GM21576 (cell line): ENCODE results near the gene KIF13A.
"Not testable (repeated sequence)": the region's sequence is repeated elsewhere in the genome, so short reads cannot be mapped to it uniquely, and the experiment has no call there.

Experiments
- ATAC-seq: cut with Tn5 transposase; IDR thresholded peaks from one replicate; pipeline ENCODE4 v1.9.1; 2021; ENCODE audit warnings: mild to moderate bottlenecking, moderate library complexity; ENCODE audit not compliant: unreplicated experiment

The KIF13A gene

DNA sequence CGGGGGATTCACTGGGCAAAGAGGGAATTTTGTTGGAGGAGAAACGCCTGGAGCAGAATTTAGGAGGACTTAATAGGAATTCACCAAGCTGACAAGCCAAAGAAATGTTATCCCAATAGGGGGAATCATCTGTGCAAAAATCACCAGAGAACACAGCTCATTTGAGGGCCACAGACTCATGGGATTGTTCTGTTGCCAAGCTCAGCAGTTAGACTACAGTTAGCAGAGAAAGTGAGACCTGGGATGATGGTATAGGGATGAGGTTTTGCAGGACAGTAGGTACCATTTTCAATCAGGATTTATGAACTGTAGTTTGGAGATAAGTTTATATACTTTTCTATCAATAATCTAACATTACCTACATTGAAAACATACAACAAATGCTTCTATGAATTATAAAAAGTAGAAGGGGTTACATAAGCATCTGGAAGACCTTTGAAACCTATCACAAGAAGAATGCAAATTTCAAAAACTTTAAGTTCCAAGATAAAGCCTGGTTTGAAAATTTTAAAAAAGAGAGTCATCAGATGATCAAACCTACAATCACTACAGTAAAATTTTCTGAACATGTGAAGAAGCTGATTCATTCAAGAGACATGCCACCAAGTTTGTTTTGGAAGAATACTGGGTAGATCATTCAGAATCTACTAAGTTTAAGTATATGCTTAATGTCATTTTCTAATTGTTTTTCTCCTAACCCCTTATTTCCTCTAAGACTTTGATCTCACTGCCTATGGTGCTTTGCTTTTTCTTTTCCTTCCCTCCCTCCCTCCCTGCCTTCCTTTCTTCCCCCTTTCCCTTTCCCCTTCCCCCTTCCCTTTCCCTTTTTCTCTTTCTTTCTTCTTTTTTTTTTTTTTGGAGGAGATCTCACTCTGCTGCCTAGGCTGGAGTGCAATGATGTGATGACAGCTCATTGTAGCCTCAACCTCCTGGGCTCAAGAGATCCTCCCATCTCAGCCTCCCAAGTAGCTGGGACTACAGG, 81.5 kb downstream of the KIF13A start:
- no peak for ATAC-seq

DNA sequence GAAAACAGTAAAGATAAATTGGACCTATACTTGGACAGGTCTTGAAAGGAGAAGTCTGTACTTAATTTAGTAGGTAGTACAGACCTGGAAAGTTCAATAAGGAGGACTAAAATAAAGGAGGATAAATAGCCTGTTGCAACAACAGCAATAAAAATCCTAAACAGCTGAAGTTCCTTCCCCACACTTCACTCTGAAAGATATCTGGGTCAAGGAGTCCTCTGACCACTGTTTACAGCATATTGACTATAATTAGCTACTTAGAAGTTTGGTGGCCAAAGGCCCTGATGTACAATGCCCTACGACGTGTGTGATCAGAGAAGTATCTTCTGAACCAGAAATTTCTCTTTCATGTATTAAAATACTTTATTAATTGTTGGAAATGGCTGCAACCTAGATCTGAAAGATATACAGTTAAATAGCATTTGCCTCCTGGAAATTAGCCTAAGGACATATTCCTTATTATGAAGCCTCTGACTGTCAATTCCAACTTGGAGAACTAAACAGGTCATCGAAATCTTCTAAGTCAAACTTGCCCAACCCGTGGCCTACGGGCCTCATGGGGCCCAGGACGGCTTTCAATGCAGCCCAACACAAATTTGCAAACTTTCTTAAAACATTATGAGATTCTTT, 82.8 kb downstream of the KIF13A start:
- no peak for ATAC-seq

DNA sequence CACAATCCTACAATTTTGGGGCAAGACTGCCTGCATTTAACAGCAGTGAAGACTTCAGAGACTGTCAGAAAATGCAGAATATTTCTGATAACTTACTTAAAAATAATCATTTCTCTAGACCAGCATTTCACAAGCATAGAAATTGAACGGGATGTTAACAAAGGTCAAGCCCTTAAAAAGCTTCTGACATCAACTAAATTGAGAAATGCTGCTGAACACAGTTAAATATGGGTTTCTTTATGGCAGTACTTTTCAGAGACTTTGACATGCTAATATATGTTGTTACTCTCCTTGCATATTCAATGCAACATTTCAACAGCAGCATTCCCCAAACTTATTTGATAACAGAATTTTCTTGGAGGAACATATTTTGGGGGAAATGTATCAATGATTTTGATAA, 84.5 kb downstream of the KIF13A start:
- no peak for ATAC-seq

DNA sequence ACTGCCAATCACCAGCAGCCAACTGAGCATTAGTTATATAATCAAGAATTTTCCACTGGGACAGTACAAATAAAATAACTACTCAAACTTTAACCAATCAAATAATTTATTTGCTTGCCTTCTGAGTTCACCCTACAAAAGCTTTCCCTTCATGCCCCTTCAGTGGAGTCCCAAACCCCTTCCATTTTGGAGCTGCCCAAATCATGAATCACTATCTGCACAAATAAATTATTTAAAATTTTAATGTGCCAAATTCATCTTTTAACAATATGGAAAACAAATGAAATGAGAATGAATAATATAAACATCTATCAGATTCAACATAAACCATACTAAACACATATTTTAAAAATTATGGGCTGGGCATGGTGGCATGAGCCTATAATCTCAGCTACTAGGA, 85.9 kb downstream of the KIF13A start:
- ATAC-seq = no peak

DNA sequence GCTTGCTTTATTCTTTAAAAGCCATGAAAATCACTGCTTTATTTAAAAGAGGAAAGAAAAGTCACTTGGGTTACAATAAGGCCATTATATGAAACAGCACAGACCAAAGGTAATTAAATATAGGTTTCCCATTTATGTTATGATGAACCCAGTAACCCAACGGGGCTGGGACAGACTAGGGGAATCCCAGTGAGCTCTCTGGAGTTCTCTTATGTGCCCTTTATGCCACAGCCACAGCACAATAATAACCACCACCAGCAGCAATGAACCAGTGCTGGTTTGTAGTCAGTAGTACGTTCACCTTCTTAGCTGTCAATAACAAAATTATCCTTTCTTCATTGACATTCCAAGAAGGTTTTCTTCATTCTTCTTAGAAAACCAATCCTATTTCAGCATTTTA, 87.4 kb downstream of the KIF13A start:
- ATAC-seq = no peak

DNA sequence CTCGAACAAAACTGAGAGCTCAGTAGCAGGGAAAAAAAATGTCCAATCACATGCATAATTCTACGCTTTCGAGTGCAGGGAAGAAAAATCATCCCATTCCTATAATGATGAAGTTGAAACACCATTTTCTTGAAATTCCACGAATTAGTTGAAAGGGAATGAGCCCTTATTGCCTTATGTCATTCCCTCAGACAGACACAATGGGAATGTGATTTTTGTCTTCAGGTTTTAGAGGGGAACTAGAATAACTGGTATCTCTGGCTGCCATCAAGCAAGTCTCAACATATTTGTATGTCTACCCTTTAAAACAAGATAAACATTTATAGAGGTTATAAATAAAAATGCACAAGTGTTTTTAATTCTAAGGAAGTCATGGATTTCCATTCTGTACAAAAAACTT, 87.9 kb downstream of the KIF13A start:
- no peak for ATAC-seq

DNA sequence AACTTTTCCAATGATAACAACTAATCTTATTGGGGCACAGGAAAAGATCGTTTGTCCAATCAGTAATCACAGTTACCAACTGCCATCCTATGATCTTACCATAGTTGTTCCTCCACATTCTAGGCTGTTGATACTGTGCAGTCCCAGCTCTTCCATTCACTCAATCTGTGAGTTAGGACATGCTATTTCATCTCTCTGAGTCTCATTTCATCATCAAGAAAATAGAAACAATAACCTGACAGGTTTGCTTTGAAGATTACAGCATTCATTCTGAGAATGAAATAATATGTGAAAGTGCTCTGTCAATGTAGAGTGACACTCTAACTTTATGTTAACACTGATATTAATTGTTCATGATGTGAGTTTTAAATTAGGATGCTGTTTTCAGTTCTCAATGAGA, 89.8 kb downstream of the KIF13A start:
- ATAC-seq = no peak

DNA sequence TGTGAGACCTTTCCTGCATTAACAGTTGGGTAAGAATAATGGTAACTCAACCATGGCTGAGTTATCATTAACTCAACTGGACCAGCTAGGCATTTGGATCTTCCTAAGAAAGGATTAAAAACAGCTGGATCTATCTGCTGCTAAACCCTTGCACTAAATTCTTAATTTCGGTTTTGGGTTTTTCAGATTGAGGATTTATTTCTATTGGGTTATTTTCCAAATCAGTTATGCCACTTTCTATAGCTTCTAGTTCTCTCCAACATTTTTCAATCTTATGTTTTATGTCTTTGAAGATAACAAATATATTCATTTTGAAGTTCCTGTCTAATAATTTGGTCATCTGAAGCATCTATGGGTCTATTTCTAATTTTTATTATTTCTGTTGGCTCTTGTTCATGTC, 92.5 kb downstream of the KIF13A start:
- ATAC-seq = no peak

DNA sequence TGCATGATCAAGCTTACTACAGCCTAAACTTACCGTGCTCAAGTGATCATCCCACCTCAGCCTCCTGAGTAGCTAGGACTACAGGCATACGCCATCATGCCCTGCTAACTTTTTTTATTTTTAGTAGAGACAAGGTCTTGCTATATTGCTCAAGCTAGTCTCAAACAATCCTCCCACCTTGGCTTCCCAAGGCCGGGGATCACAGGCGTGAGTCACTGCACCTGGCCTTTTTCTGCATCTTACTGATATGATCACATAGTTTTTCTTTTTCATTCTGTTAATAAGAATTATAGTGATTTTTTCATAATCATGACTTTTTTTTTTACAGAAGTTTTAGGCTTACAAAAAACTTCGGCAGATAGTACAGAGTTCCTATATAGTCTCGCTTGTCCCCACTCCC, 93.2 kb downstream of the KIF13A start:
- no peak for ATAC-seq

DNA sequence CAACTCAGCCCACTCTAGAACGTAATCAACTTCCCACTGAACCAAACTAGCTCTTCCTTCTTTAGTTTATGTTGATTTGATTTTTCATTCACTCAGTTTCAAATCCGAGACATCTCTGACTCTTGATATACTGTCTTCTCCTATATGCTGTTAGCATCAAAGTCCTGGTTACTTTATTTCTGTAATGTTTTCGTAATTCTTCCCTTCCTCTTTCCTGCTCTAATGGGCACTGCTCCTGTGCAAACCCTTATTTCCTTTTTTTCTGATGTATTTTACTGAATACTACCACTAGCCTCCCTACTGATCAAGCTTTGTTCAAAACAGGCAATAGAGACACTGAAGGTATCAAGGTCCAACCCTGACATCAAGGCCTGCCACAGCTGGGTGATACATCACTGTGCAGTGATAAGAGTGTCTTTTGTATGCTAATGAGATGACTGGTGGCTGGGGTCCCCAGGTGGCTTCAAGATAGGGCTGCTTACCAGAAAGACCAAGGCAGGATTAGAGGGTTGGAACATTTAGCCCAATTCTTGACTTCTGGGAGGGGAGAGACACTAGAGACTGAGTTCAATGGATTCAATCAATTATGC, 95.2 kb downstream of the KIF13A start:
- ATAC-seq = no peak

DNA sequence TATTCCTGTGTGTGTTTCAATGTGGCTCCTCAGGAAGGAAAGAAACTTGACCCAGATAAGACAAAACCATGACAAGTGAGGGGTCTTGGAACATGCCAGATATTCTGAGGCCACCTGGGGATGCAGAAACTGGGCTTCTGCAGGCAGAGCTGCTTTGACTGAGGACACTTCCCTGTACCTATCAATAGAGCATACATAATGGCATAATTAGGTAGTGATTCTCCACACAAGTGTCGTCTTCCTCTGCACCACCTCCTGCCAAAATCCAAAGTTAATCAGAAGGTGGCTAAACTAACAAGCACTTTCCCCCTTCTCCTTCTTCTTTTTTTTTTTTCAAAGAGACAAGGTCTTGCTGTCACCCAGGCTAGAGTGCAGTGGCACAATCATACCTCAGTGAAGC, 97.1 kb downstream of the KIF13A start:
- ATAC-seq = no peak

DNA sequence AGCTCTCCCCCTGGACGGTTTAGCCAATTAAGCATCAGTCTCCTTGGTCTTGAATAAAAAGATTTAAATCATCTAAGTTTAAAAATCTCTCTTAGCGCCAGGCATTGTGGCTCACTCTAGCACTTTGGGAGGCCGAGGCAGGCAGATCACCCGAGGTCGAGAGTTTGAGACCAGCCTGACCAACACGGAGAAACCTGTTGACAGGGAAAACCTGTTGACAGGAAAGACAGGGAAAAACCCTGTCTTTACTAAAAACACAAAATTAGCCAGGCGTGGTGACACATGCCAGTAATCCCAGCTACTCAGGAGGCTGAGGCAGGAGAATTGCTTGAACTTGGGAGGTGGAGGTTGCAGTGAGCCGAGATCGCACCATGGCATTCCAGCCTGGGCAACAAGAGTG, 97.7 kb downstream of the KIF13A start:
- not testable (repeated sequence) for ATAC-seq

DNA sequence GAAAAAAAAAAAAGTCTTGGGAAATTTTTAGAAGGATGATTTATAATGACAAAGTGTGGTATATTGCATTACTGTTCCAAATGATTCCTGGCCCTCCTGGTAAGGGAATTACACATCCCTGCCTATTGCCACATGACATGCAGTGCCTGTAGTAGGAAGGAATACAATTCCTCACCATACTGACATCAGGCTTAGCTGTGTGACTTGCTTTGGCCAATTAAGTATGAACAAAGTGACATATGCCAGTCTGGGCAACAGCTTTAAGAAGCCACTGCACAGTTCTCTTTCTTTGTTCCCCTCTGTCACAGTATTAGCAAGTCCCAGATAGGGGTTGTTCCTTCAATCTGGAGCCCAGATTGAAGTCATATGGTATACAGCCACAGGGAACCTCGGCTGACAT, 100.5 kb downstream of the KIF13A start:
- ATAC-seq = no peak

DNA sequence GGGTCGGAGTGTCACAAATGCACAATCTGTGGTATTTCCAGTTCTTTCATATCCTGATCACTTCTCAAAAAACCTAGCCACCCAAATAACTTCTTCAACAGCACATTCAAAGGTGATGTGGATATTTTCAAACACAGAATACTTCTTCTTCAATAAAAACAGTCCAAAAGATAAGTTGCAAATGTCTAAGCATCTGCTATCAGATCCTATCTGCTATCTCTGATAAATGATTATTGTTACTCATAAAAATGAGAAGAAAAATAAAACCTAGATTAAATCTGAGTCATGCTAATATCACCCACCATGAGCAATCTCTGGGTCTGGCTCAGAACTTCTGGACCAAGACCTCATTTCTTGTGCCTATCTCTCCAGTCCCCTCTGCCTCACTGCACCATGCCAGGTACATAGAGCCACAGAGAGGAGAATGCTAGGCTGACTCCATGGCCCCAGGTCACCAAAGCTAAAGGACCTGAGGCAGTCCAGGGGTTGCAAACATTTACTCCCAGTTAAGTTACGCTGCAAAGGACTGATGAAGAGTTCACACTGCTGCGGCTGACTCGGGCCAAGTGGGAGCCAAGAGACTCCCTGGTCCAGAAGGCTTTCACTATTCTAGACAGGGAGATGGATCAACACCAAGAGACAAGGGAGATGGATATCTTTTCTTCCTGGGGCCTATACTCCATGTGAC, 101.4 kb downstream of the KIF13A start:
- no peak for ATAC-seq

DNA sequence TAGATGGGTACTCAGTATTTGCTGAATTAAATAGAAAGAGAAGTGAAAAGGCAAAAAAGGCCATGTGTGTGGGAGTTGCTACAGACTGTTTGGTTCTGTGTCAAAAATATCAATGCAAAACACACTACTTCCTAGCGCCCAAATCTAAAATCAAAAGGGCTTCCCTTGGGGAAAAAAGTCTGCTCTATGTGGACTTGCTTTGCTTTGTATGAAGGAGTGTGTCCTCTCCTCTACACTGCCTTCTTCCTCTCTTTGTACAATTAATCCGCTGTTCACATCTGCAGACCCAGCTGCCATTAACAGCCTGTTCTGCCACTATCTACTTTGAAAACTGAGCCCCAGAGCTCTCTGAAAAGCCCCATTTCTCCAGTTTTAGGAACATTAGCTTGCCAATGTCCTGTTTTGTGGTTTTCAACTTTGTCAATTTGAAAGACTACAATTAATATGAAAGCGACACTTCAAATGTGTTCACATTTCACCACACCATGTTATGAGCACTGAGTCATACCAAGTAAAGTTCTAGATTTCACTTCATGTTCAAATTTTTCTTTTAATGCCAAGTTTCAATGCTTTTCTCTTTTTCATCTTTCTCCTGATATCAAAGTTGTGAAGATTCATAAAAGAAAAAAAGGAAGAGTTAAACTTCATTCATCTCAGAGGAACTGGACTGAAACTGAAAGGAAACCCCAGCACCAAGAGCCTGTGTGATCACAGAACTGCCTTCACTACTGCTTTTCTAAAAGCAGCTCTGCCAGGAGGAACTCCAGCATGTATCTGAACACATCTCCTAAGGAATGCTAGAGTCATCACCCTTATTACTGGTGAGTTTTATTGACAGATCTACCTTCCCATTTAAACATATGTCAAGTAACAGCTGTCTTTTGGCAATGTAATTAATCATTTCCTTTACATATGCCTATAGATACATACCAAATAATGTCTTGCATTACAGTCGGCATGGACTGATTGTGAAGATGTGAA, 102.6 kb downstream of the KIF13A start:
- peak; percentile 79 for ATAC-seq

DNA sequence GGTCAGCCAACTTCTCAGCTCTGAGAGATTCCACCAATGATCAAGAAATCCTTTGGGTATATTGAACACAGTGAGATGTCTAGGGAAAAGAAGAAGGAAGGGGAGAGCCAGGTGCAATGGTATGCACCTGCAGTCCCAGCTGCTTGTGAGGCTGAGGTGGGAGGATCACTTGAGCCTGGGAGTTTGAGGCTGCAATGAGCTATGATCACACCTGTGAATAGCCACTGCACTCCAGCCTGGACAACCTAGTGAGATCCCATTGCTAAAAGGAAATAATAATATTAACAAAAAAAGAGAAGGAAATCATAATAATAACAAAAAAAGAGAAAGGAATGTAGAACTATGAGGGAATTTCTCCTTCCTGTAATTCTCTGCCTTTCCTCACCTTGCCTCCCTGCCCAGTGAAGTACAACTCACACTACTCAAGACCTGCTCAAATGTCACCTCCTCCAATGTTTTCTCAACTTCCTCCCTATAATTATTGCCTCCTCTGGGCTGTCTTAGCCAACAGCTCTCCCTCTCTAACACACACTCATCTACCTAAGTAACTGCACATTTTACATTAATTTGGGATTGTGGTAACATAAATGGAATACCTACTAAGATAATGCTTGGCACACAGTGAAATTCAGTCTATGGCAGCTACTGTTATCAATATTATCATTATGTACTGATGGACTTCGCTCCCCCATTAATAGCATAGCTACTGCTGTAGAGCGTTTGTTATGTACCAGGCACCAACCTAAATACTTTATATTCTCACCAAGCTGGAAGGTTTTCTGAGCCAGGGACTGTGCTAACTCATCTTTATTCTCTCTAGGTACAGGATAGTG, 103.6 kb downstream of the KIF13A start:
- ATAC-seq = no peak

DNA sequence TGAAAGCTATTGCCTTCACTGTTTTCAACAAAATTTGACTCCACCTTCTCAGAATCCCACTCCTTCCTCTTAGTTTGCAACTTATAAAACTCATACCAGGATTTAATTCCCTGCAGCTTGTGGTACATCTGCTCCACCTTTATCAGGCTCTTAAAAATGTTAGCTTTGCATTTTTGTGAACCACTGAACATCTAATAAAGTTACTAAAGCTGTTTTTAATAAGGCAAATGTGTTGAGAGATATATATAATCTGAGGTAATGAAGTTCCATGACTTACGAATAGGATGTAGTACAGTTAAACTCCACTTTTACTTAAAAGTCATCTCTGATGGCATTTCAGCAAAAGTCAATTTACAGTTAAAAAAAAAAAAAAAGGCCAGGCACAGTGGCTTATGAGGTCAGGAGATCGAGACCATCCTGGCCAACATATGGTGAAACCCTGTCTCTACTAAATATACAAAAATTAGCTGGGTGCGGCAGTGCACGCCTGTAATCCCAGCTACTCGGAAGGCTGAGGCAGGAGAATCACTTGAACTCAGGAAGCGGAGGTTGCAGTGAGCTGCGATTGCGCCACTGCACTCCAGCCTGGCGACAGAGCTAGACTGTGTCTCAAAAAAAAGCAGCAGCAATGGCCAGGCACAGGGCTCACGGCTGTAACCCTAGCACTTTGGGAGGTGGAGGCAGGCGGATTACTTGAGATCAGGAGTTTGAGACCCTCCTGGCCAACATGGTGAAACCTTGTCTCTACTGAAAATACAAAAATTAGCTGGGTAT, 106.2 kb downstream of the KIF13A start:
- ATAC-seq = no peak

DNA sequence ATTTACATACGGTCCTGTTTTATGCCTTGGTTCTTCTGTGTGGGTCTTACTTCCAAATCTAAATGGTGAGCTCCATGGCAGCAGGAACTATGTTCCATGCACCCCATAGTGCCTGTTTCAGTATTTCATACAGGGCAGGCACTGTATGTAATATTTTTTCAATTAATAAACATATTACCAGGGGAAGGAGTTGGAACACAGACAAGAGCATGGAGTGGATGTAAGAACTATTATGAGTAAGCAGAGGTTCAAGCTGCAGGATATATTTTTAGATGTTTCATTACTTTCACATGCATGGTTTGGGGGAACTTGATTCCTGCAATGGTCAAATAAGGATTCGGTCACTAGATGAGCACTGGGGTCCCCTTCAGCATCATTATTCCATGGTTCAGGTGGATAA, 108.3 kb downstream of the KIF13A start:
- no peak for ATAC-seq

DNA sequence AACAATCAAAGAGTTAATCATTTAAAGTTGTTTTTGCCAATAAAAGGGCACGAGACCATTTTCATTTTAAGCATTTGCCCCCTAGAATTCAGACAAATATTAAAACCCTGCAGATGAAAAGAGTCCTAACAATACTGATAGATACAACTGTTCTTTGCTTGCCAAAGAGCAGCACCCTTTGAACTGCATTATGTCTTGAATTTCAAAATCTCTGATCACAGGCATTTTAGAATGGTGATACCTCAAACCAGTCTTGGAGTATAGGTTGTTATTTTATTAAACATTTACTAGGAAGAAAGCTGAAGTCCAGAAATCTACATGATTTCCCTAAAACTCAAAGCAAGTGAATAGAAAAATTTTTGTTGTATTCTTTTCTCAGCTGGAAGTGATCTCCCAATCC, 108.7 kb downstream of the KIF13A start:
- no peak for ATAC-seq
